Stomach (tissue), 4 donors: ENCODE data around the gene PSMB5.

Experiments used
- CTCF ChIP-seq, 7 experiments: fragments of 450-650 bp in 4 of 7; fragments of 200-600 bp in 3 of 7; sonication (generic) in 3 of 7; IDR thresholded peaks; one replicate each; pipeline ENCODE4 v1.5.1; 2016 to 2019; ENCODE audit warnings: antibody characterized with exemption in 7 of 7, control low read depth in 2 of 7, mild to moderate bottlenecking in 1 of 7
- POLR2A ChIP-seq, 4 donors: fragments of 450-650 bp; IDR thresholded peaks; one replicate each; pipeline ENCODE4 v1.6.1; 2016; ENCODE audit warnings: antibody characterized with exemption in 4 of 4, control low read depth in 2 of 4, mild to moderate bottlenecking in 1 of 4, moderate library complexity in 1 of 4

- no peak for TF ChIP-seq POLR2A (IDR thresholded peaks at IDR 0.05)
- TF ChIP-seq CTCF (IDR thresholded peaks at IDR 0.05), result no peak
These were observed 31.7 kb upstream of the PSMB5 start for GRCh38 chr14:23066368-23066767.
